ENCODE data around the gene FANCI.

DNA sequence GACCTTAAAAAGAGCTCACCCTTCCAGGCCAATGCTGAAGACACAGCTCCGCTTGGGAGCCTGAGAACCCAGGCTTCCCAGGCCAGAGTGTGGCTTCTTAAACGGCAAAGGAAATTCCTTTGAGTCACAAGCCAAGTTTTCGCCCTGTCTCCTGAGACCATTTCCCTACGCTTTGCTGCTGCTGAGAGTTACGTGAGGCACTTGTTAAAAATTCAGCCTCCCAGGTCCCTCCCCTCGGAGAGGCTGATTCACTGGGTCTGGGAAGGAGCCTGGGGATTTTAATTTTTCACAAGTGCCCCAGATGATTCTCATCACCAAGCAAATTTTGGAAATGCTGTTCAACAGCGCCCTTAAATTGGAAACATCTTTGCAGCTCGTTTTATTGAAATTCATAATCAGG, 47.9 kb upstream of the FANCI start:
- TF ChIP-seq, protein P1, sequence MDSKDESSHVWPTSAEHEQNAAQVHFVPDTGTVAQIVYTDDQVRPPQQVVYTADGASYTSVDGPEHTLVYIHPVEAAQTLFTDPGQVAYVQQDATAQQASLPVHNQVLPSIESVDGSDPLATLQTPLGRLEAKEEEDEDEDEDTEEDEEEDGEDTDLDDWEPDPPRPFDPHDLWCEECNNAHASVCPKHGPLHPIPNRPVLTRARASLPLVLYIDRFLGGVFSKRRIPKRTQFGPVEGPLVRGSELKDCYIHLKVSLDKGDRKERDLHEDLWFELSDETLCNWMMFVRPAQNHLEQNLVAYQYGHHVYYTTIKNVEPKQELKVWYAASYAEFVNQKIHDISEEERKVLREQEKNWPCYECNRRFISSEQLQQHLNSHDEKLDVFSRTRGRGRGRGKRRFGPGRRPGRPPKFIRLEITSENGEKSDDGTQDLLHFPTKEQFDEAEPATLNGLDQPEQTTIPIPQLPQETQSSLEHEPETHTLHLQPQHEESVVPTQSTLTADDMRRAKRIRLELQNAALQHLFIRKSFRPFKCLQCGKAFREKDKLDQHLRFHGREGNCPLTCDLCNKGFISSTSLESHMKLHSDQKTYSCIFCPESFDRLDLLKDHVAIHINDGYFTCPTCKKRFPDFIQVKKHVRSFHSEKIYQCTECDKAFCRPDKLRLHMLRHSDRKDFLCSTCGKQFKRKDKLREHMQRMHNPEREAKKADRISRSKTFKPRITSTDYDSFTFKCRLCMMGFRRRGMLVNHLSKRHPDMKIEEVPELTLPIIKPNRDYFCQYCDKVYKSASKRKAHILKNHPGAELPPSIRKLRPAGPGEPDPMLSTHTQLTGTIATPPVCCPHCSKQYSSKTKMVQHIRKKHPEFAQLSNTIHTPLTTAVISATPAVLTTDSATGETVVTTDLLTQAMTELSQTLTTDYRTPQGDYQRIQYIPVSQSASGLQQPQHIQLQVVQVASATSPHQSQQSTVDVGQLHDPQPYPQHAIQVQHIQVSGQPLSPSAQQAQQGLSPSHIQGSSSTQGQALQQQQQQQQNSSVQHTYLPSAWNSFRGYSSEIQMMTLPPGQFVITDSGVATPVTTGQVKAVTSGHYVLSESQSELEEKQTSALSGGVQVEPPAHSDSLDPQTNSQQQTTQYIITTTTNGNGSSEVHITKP (tag by site-specific recombination; IDR thresholded peaks at IDR 0.05) = no peak
- TF ChIP-seq ZNF155 (tag by site-specific recombination; IDR thresholded peaks at IDR 0.05) = no peak

Measured in HEK293 (cell line).